B cell (primary cell): ENCODE results near the gene DYNLT2. TPM values are rescaled to one million over a fixed set of nuclear protein-coding genes. Genes with fewer than 3 reads are reported as not detected.
A peak's percentile ranks its signal among the peaks of the same experiment; 100 is the strongest.

ENCODE experiments used
- ATAC-seq: fragments of 200-7000 bp; cut with Tn5 transposase; one replicate; pipeline ENCODE4 v1.10.0; 2021; ENCODE audit warnings: low read depth, mild to moderate bottlenecking, moderate number of reproducible peaks, moderate library complexity
- CTCF ChIA-PET: fragments of 350-600 bp; sonication (Branson Sonifier 250); formaldehyde crosslinking; loops from one replicate; lab custom pipeline; 2021; ENCODE audit warnings: antibody characterized with exemption, inconsistent platforms; lab: Charles Lee
- POLR2A ChIA-PET: fragments of 350-600 bp; sonication (Branson Sonifier 250); formaldehyde crosslinking; loops from one replicate; lab custom pipeline; 2021; ENCODE audit warnings: antibody characterized with exemption; lab: Charles Lee
- DNase-seq: peaks from one replicate; pipeline ENCODE4 v3.0.0; 2013
- H2AFZ ChIP-seq: 2 replicates; pipeline ENCODE4 v1.6.1; 2012; ENCODE audit warnings: mild to moderate bottlenecking, low read depth, low read length; ENCODE audit not compliant: insufficient read depth, poor library complexity, severe bottlenecking
- H3K27ac ChIP-seq, 2 donors: 1 replicate in 1 of 2; 2 replicates in 1 of 2; pipeline ENCODE4 v1.5.1; 2012 to 2013; ENCODE audit warnings: low read length in 2 of 2, mild to moderate bottlenecking in 2 of 2, moderate library complexity in 1 of 2
- H3K27me3 ChIP-seq, 4 experiments: fragments of 200-600 bp in 1 of 4; sonication (generic) in 1 of 4; replicated peaks in 1 of 4; 1 replicate in 2 of 4; 2 replicates in 2 of 4; pipeline versions ENCODE4 v1.6.1 to v1.7.0; 2013 to 2016; ENCODE audit warnings: low read length in 3 of 4, mild to moderate bottlenecking in 2 of 4, mixed read lengths in 1 of 4, moderate library complexity in 1 of 4; ENCODE audit not compliant: insufficient read depth in 4 of 4, control insufficient read depth in 3 of 4; ENCODE audit errors: control extremely low read depth in 1 of 4
- H3K36me3 ChIP-seq, 2 experiments: replicated peaks in 1 of 2; 1 replicate in 1 of 2; 2 replicates in 1 of 2; pipeline versions ENCODE4 v1.6.1 to v1.7.1; 2013; ENCODE audit warnings: low read length in 1 of 2; ENCODE audit not compliant: insufficient read depth in 2 of 2, control insufficient read depth in 1 of 2; ENCODE audit errors: control extremely low read depth in 1 of 2, extremely low read depth in 1 of 2
- H3K4me1 ChIP-seq, 2 donors: fragments of 200-600 bp in 1 of 2; sonication (generic) in 1 of 2; 1 replicate in 1 of 2; 2 replicates in 1 of 2; pipeline versions ENCODE4 v1.5.1 to v1.6.1; 2013 to 2017; ENCODE audit warnings: low read length in 2 of 2; ENCODE audit not compliant: control insufficient read depth in 2 of 2, insufficient read depth in 2 of 2
- H3K4me2 ChIP-seq: replicated peaks from 2 replicates; pipeline ENCODE3; 2012; ENCODE audit warnings: mild to moderate bottlenecking, low read depth, low read length; ENCODE audit not compliant: poor library complexity, severe bottlenecking
- H3K4me3 ChIP-seq, 5 experiments: fragments of 200-600 bp in 1 of 5; sonication (generic) in 1 of 5; 1 replicate in 3 of 5; 2 replicates in 2 of 5; pipeline versions ENCODE4 v1.5.1 to v1.7.0; 2011 to 2016; ENCODE audit warnings: low read length in 4 of 5, mild to moderate bottlenecking in 4 of 5, low read depth in 2 of 5, control low read depth in 1 of 5, moderate library complexity in 1 of 5; ENCODE audit not compliant: insufficient read depth in 1 of 5; ENCODE audit errors: control extremely low read depth in 1 of 5, extremely low read depth in 1 of 5
- H3K79me2 ChIP-seq: fragments of 200-600 bp; sonication (generic); one replicate; pipeline ENCODE4 v1.6.0; 2016; ENCODE audit warnings: low read length; ENCODE audit not compliant: control insufficient read depth, insufficient read depth
- H3K9ac ChIP-seq: fragments of 200-600 bp; sonication (generic); 2 replicates; pipeline ENCODE4 v1.6.1; 2017; ENCODE audit warnings: mild to moderate bottlenecking, low read length, moderate library complexity
- H3K9me3 ChIP-seq, 3 donors: one replicate each; pipeline versions ENCODE4 v1.6.1 to v1.7.1; 2013; ENCODE audit warnings: low read length in 2 of 3; ENCODE audit not compliant: control insufficient read depth in 2 of 3, insufficient read depth in 1 of 3; ENCODE audit errors: control extremely low read depth in 1 of 3
- H4K20me1 ChIP-seq: 2 replicates; pipeline ENCODE4 v1.6.0; 2012; ENCODE audit warnings: mild to moderate bottlenecking, low read length; ENCODE audit not compliant: insufficient read depth, control insufficient read depth, poor library complexity, severe bottlenecking
- H3K27ac Mint-ChIP-seq: one replicate; pipeline ENCODE4 v1.8.0; 2021; ENCODE audit warnings: mixed read lengths
- H3K27me3 Mint-ChIP-seq: one replicate; pipeline ENCODE4 v1.8.0; 2021; ENCODE audit warnings: mixed read lengths
- H3K4me1 Mint-ChIP-seq: one replicate; pipeline ENCODE4 v1.8.0; 2021; ENCODE audit warnings: mixed read lengths
- H3K4me3 Mint-ChIP-seq: one replicate; pipeline ENCODE4 v1.8.0; 2021; ENCODE audit warnings: mixed read lengths
- H3K9me3 Mint-ChIP-seq: one replicate; pipeline ENCODE4 v1.8.0; 2022; ENCODE audit warnings: mixed read lengths; ENCODE audit not compliant: insufficient read depth
- CTCF ChIP-seq: fragments of 200-600 bp; IDR thresholded peaks from one replicate; pipeline ENCODE4 v1.8.0; 2022; ENCODE audit warnings: antibody characterized with exemption, mild to moderate bottlenecking
- EZH2 ChIP-seq: IDR thresholded peaks from 2 replicates; pipeline ENCODE4 v1.6.1; 2012; ENCODE audit warnings: borderline replicate concordance, low read depth, mild to moderate bottlenecking, moderate library complexity, low read length; ENCODE audit not compliant: insufficient read depth, poor library complexity, severe bottlenecking
- WGBS: methylation state at CpG from one replicate; pipeline ENCODE4 v1.1.5; 2013; ENCODE audit warnings: missing lambda C conversion rate; ENCODE audit not compliant: insufficient coverage; 5-methylcytosine and 5-hydroxymethylcytosine counted together
- intact Hi-C: fragments of 100-400 bp; cut with micrococcal nuclease; formaldehyde crosslinking; loops from one replicate; pipeline ENCODE4 v1.10.0; 2022
- polyA plus RNA-seq: library from polyadenylated mRNA; depleted of rRNA; stranded (reverse); fragments of >200 nt; gene quantifications from 2 replicates; pipeline ENCODE4 v1.2.3, GENCODE V29; 2012
- total RNA-seq, 2 donors: library from RNA; stranded (reverse); fragments of 120-200 nt in 1 of 2; gene quantifications; 1 replicate in 1 of 2; 2 replicates in 1 of 2; pipeline versions ENCODE4 v1.2.3 to v1.2.4, GENCODE V29; 2013 to 2022

DYNLT2 gene
- total and polyA plus RNA-seq, 2 donors (not counting 1 experiment from before 2014, with no cell fraction given) = 2.4 to 7.2 TPM

GRCh38 chr6:169722362-169723199 is 28.8 kb downstream of the DYNLT2 start:
- POLR2A ChIA-PET = interaction anchor here (1.3 to 3.1 kb wide), 2 partner anchors 21 to 830 kb away, joined by 3 to 28 read pairs; partner anchors contain the start of genes C6orf120 and WDR27
- peaks cover 33% of the 10 kb centered on the region for H3K4me1 Mint-ChIP-seq

More at GRCh38 chr6:169722362-169723199, 28.8 kb downstream of the DYNLT2 start:
- Mint-ChIP-seq H3K27me3 (no peaks in the 10 kb centered on the region), H3K9me3 (no peaks in the 10 kb centered on the region), H3K4me3 (peak overlapping the region; percentile 90), H3K27ac (peak overlapping the region; percentile 89)
- peaks cover 41% of the 10 kb centered on the region for H3K79me2 ChIP-seq
- H3K4me1 ChIP-seq = peaks cover 17 to 18% of the 10 kb centered on the region in 2 donors
- WGBS = 3% methylated on average over 20 of the region's 22 CpGs
- CTCF ChIA-PET = interaction anchor here (1.3 to 2.0 kb wide), 2 partner anchors 20 to 21 kb away, joined by 3 to 8 read pairs; partner anchors contain the start of genes C6orf120 and WDR27
- TF ChIP-seq EZH2 = no peak
- TF ChIP-seq CTCF = no peak
- no peaks in the 10 kb centered on the region for H3K9me3 ChIP-seq
- H3K36me3 ChIP-seq = peaks cover 0 to 6% of the 10 kb centered on the region in 2 experiments
- H3K27me3 ChIP-seq = no peaks in the 10 kb centered on the region
- no peaks in the 10 kb centered on the region for H4K20me1 ChIP-seq
- H2AFZ ChIP-seq = peak overlapping the region; percentile 84
- H3K4me3 ChIP-seq = peak overlapping the region; percentile 58 to 95 (median 77)
- peak overlapping the region; percentile 72 for H3K9ac ChIP-seq
- H3K4me2 ChIP-seq = peak overlapping the region; percentile 80
- H3K27ac ChIP-seq = peak overlapping the region; percentile 77 to 88
- DNase-seq (peak; percentile 66), ATAC-seq (no peak)
- intact Hi-C loops = loop anchor here (1.0 to 10.0 kb wide), 3 partner anchors 20 to 572 kb away; partner anchors contain the start of genes C6orf120, DLL1, DYNLT2 and ERMARD
